Liver (tissue), 3 donors: Measurements from ENCODE around the gene PLXDC2.

Experiments used
- GABPA ChIP-seq, 2 donors: IDR thresholded peaks in 1 of 2; conservative IDR thresholded peaks in 1 of 2; 2 replicates each; pipeline ENCODE4 v1.6.1; 2016; ENCODE audit warnings: antibody characterized with exemption in 2 of 2, mild to moderate bottlenecking in 1 of 2, moderate library complexity in 1 of 2
- HNF4G ChIP-seq: IDR thresholded peaks from 2 replicates; pipeline ENCODE4 v1.6.1; 2016; ENCODE audit warnings: antibody characterized with exemption
- JUND ChIP-seq, 2 donors: IDR thresholded peaks; 2 replicates each; pipeline ENCODE4 v1.6.1; 2016; ENCODE audit warnings: antibody characterized with exemption in 2 of 2
- RAD21 ChIP-seq, 2 donors: IDR thresholded peaks; 2 replicates each; pipeline ENCODE4 v1.6.1; 2016; ENCODE audit warnings: antibody characterized with exemption in 2 of 2, mild to moderate bottlenecking in 2 of 2
- TF ChIP-seq, protein P1 (sequence below): fragments of 150-350 bp; IDR thresholded peaks from 2 replicates; pipeline ENCODE4 v1.5.1; 2017; ENCODE audit warnings: improper control_type of control experiment, low read depth, low read length; ENCODE audit not compliant: missing input control
- TF ChIP-seq, protein P2 (sequence below): IDR thresholded peaks from 2 replicates; pipeline ENCODE4 v1.6.1; 2016; ENCODE audit warnings: antibody characterized with exemption
- donor health status: healthy.
- donor health status: healthy.

DNA sequence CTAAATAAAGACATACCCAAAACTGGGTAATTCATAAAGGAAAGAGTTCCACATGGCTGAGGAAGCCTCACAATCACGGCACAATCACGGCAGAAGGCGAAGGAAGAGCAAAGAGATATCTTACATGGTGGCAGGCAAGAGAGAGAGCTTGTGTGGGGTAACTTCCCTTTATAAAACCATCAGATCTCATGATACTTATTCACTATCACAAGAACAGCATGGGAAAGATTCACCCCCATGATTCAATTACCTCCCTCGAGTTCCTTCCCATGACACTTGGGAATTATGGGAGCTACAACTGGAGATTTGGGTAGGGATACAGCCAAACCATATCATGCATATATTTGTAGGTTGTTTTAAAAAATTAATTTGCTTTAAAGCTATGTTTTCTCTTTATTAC lies 217.2 kb downstream of the PLXDC2 start:
- TF ChIP-seq, protein P1, sequence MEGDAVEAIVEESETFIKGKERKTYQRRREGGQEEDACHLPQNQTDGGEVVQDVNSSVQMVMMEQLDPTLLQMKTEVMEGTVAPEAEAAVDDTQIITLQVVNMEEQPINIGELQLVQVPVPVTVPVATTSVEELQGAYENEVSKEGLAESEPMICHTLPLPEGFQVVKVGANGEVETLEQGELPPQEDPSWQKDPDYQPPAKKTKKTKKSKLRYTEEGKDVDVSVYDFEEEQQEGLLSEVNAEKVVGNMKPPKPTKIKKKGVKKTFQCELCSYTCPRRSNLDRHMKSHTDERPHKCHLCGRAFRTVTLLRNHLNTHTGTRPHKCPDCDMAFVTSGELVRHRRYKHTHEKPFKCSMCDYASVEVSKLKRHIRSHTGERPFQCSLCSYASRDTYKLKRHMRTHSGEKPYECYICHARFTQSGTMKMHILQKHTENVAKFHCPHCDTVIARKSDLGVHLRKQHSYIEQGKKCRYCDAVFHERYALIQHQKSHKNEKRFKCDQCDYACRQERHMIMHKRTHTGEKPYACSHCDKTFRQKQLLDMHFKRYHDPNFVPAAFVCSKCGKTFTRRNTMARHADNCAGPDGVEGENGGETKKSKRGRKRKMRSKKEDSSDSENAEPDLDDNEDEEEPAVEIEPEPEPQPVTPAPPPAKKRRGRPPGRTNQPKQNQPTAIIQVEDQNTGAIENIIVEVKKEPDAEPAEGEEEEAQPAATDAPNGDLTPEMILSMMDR, result no peak
- TF ChIP-seq, protein P2, sequence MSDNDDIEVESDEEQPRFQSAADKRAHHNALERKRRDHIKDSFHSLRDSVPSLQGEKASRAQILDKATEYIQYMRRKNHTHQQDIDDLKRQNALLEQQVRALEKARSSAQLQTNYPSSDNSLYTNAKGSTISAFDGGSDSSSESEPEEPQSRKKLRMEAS, result no peak
- TF ChIP-seq GABPA (IDR thresholded peaks at IDR 0.05 in 1 of 2, conservative IDR thresholded peaks at IDR 0.05 in 1 of 2) (no peak), HNF4G (no peak), RAD21 (IDR thresholded peaks at IDR 0.05) (no peak), JUND (IDR thresholded peaks at IDR 0.05) (no peak)
